Osteocyte (in vitro differentiated cells): ENCODE results near the gene ZFP36L1. TPM values are rescaled to one million over a fixed set of nuclear protein-coding genes. Genes with fewer than 3 reads are reported as not detected.

Experiments
- DNase-seq: peaks from one replicate; pipeline ENCODE4 v3.0.0; 2021; ENCODE audit warnings: mixed read lengths; ENCODE audit not compliant: unreplicated experiment; ENCODE audit errors: extremely low spot score
- H3K27ac Mint-ChIP-seq: one replicate; pipeline ENCODE4 v1.8.0; 2021; ENCODE audit warnings: mild to moderate bottlenecking, mixed read lengths; ENCODE audit not compliant: unreplicated experiment
- H3K27me3 Mint-ChIP-seq: one replicate; pipeline ENCODE4 v1.8.0; 2021; ENCODE audit warnings: mixed read lengths; ENCODE audit not compliant: unreplicated experiment
- H3K36me3 Mint-ChIP-seq: one replicate; pipeline ENCODE4 v1.8.0; 2021; ENCODE audit warnings: mixed read lengths; ENCODE audit not compliant: unreplicated experiment
- H3K4me1 Mint-ChIP-seq: one replicate; pipeline ENCODE4 v1.8.0; 2021; ENCODE audit warnings: mixed read lengths; ENCODE audit not compliant: unreplicated experiment
- H3K4me3 Mint-ChIP-seq: one replicate; pipeline ENCODE4 v1.8.0; 2021; ENCODE audit warnings: mild to moderate bottlenecking, moderate library complexity, mixed read lengths; ENCODE audit not compliant: unreplicated experiment
- H3K9me3 Mint-ChIP-seq: one replicate; pipeline ENCODE4 v1.8.0; 2021; ENCODE audit warnings: mixed read lengths; ENCODE audit not compliant: unreplicated experiment
- total RNA-seq: library from RNA; stranded (reverse); gene quantifications from 2 replicates; pipeline ENCODE4 v1.2.1, GENCODE V29; 2021
- TF ChIP-seq, protein P1 (sequence below): fragments of 200-600 bp; sonication (generic); IDR thresholded peaks from 2 replicates; pipeline ENCODE4 v1.5.0; 2021; ENCODE audit warnings: antibody characterized with exemption, mild to moderate bottlenecking, moderate library complexity

ZFP36L1 gene
- total RNA-seq, 1 donor from 2014 or later = 352 TPM

DNA sequence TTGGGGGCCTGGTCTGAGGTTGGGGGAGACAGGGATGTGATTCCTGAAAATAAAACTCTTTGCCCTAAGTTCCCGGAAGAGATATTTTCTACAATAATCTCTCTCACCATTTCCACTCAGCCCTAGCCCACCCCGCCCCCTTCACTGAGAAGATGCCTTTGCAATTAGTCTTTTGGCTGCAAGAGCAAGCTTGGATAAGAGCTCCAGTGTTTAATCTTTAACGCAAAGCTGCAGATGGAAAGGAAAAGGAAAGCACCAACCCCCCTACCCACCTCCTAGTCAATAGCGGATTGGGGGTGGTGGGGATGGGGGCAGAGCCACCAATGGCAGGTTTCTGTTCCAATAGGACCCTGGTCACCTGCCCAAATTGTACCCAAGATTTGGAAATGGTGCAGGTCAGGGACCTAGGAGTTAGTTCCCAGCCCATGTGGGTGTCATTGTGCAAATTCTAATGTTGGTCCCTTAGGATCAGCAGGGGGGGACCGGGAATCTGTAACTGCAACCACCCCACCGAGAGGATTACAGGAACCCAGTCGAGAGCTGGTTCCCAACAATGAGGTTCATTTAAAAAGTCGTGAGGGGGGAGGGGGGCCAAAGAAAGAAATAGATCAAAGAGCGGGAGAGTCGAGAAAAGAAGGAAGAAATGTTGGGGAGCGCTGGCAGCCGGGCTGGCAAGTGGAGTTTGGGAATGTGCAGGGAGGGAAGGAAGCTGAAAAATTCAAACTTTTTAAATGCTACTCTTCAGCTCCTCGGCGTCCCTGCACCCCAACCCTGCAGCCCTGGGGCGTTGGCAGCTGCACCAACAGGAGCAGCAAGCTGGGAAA, 1.6 kb downstream of the ZFP36L1 start:
- TF ChIP-seq, protein P1, sequence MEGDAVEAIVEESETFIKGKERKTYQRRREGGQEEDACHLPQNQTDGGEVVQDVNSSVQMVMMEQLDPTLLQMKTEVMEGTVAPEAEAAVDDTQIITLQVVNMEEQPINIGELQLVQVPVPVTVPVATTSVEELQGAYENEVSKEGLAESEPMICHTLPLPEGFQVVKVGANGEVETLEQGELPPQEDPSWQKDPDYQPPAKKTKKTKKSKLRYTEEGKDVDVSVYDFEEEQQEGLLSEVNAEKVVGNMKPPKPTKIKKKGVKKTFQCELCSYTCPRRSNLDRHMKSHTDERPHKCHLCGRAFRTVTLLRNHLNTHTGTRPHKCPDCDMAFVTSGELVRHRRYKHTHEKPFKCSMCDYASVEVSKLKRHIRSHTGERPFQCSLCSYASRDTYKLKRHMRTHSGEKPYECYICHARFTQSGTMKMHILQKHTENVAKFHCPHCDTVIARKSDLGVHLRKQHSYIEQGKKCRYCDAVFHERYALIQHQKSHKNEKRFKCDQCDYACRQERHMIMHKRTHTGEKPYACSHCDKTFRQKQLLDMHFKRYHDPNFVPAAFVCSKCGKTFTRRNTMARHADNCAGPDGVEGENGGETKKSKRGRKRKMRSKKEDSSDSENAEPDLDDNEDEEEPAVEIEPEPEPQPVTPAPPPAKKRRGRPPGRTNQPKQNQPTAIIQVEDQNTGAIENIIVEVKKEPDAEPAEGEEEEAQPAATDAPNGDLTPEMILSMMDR = no peak
- H3K4me1 Mint-ChIP-seq = peaks cover 52% of the 10 kb centered on the region
- H3K4me3 Mint-ChIP-seq = peak overlapping the region; percentile 92
- H3K9me3 Mint-ChIP-seq = no peaks in the 10 kb centered on the region
- no peaks in the 10 kb centered on the region for H3K27me3 Mint-ChIP-seq
- H3K36me3 Mint-ChIP-seq = peaks cover 55% of the 10 kb centered on the region
- DNase-seq = no peak
- peak overlapping the region; percentile 100 for H3K27ac Mint-ChIP-seq

DNA sequence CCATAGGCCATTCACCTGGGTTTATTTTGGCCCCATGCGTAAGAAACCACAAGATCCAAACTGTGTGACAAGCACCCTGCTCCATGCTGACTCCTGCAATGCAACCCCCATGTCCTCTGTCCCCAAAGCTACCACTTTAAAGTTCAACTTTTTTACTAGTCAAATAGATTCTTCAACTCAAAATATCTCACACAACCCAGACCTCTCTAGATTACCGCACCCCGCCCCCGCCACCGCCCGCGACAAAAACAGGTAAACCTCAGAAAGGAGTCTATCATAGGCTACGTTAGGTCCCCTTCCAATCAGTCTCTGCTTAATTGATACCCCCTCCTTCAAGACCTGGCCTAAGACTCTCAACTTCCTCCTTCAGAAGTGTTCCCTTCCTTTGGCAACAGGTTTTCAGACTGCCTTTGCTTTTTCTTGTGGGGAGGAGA, 2.2 kb downstream of the ZFP36L1 start:
- Mint-ChIP-seq H3K27me3 (no peaks in the 10 kb centered on the region), H3K4me3 (peak overlapping the region; percentile 92), H3K4me1 (peaks cover 50% of the 10 kb centered on the region), H3K36me3 (peaks cover 55% of the 10 kb centered on the region), H3K27ac (peak overlapping the region; percentile 100), H3K9me3 (no peaks in the 10 kb centered on the region)
- no peak for DNase-seq
- TF ChIP-seq, protein P1 = no peak

DNA sequence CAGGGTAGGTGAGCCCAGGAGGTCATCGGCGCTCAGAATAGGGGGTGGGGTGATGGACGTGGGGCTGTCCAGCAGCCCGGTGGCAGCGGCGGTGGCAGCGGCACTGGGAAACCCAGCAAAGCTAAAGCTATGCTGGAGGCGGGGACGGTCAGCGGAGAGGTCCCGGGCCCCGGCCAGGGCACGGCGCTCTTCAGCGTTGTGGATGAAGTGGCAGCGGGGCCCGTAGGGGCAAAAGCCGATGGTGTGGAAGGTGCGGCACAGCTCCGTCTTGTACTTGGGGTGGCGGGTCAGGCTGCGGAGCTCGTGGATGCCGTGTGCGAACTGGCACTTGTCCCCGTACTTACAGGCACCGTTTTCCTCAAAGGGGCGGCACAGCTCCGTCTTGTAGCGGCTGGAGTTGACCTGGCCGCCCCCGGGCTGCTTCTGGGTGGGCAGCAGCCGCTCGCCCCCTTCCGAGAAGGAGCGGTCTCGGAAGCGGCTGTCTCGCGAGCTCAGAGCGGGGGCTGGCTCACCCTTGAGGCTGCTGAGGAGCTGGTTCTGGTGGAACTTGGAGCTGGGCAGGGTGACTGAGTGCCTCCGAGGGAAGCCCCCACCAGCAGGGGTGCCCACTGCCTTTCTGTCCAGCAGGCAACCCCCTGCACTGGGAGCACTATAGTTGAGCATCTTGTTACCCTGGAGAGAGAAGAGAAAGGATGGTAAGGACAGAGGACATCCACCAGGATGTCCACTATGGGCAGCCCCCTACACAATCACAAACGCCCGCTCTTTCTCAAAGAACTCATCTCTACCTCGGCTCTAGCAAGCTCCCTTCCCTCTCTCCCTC, 2.8 kb downstream of the ZFP36L1 start:
- H3K4me1 Mint-ChIP-seq = peaks cover 52% of the 10 kb centered on the region
- no peak for DNase-seq

DNA sequence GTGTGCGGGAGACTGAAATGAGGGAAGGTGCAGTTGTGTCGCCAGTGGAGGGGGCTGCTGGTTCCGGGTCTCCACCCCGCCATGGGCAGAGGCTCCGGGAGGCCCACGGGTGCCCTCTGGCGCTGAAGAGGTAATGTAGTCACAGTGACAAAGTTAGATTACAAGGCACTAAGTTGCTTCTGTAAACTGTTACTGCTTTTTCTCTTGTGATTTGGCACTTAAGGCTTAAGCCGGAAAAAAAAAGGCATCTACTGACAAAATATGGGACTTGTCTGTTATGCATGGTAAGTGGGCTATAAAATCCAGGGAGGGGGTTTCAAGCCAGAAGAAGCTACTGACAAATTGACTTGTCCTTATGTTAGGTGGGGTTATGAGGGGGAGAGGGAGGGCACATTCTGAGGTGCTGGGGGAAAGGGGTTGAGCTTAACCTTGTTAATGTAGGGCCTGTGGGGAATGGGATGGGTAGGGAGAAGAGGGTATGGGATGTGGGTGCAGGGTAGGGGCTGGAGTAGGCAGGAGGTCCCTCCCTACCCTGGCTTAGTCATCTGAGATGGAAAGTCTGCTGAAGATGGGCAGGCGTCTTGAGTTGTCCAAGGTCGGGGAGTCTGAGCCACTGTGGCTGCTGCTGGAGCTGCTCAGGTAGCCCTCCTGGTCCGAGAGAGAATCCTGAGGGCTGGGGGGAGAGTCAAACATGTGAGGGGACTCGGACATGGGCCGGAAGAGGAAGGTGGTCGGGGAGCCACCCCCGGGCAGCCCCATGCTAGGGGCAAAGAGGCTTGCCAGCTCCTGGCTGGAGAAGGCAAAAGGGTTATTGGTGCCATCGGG, 3.7 kb downstream of the ZFP36L1 start:
- Mint-ChIP-seq H3K36me3 (peaks cover 55% of the 10 kb centered on the region), H3K9me3 (no peaks in the 10 kb centered on the region), H3K27me3 (no peaks in the 10 kb centered on the region), H3K27ac (peak overlapping the region; percentile 100), H3K4me1 (peaks cover 48% of the 10 kb centered on the region), H3K4me3 (peak overlapping the region; percentile 92)
- DNase-seq = no peak
- TF ChIP-seq, protein P1 = peak; percentile 72

More for the DNA sequence above, 2.8 kb downstream of the ZFP36L1 start:
- TF ChIP-seq, protein P1 = peak; percentile 4
- peak overlapping the region; percentile 92 for H3K4me3 Mint-ChIP-seq
- H3K9me3 Mint-ChIP-seq = no peaks in the 10 kb centered on the region
- H3K36me3 Mint-ChIP-seq = peaks cover 55% of the 10 kb centered on the region
- peak overlapping the region; percentile 100 for H3K27ac Mint-ChIP-seq
- no peaks in the 10 kb centered on the region for H3K27me3 Mint-ChIP-seq
